COLO668 (cell line): Measurements from ENCODE around the gene STK32C.
A peak's percentile ranks its signal among the peaks of the same experiment; 100 is the strongest.

ENCODE experiments used
- DNase-seq: peaks from one replicate; lab custom pipeline; 2025; ENCODE audit not compliant: unreplicated experiment; lab: John Stamatoyannopoulos, UW

Gene STK32C

DNA sequence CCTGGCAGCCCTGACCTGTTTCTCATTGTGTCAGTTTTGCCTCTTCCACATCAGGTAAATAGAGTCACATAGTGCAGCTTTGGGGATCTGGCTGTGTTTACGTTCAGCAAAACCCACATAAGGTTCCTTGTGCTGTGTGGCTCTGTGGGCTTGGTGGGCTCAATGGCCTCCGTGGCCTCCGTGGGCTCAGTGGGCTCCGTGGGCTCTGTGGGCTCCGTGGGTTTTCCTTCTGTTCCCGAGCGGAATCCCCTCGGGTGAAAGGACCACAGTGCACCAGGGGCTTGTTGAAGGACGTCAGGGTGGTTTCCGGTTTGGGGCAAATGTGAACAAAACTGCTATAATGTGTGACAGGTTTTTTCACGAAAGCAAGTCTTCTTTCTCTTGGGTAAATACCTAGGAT lies 133.5 kb downstream of the STK32C start:
- DNase-seq, result no peak

DNA sequence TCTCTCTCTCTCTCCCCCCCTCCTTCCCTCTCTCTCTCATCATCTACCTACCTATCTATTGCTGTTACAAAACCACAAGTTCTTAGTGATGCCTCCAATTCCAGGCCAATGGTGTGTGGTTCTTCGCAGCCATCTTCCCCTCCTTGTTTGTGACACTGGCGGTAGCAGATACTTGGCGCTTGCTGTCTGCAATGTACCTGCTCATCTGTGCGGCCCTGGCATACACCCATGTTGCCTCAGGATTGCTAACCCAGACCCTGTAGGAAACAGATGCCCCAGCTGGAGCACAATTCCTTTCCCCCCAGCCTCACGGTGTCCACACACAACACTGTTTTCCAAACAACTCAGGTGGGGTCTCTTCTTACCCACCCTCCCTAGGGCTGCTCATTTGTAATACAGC lies 134.6 kb downstream of the STK32C start:
- DNase-seq, result no peak

DNA sequence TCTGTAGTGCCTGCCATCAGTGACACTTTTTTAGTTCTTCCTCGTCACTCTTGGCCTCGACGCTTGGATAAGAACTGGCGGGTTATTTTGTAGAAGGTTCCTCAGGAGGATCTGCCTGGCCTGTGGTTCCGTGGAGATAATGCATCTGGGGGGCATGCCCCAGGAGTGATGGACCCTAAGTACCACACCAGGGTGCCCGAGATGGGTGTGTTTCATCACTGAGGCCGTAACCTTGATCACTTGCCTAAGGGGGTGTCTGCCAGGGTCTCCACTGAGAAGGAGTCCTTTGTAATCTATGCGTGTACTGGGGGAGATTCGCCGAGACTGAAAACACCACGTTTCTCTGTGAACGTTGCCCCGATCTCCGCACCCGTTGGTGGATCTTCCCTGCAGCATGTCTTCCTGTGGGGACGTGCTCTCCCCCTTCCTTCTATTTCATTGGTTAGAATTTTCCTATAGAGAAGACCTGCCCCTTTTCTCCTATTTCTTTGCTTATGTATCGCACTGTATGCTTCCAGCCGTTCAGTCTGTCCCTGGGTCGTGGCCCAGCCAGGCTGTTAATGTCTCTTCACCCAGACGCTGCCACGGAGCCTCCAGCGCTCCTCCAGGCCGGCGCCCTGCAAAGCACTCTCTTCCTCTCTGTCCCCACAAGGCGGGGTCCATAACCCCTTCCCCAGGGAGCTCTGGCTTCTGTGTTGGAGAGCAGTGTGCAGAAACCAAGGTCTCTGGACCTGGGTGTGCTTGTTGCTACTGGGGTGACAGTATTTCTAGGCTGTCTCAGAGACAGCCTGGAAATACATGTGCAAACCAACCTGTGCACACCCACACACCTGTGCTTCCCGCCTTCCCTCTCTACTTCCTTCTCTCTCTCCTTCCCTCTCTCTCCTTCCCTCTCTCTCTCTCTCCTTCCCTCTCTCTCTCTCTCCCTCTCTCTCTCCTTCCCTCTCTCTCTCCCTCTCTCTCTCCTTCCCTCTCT lies 135.4 kb downstream of the STK32C start:
- no peak for DNase-seq

DNA sequence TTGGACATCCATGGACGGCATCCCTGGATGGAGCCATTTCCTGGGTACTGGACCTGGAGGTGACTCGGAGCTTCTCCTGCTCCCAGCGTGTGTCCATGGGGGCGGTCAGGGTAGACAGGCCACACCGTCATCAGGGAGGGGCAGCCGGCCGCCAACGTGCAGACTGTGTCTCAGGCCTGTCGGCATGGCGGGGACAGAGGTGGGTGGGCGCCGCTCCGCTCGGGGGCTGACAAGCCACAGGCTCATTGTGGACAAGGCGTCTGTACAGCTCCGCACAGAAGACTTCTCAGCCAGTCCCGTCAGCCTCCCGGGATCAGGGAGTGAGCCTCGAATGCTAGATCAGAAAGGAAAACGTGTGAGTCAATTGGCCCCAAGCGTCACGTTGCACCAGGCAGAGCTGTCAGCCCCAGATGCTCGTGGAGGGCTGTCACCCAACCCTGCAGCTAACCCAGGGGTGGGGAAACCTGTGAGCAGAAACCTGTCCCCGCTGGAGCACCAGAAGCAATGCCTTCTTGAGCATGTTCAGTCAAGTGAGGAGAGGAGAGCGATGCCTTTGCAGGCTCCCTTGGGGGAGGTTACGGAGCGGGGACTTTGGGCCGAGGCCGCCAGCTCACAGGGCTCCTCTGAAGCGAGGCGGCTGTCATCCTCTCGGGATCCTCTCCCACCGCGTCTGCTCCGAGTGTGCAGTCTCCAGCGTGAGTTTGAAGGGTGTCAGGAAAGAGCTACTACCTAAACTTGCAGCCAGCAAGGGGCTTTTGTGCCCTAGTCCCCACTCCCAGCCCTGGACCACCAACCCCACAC lies 137.0 kb downstream of the STK32C start:
- no peak for DNase-seq

DNA sequence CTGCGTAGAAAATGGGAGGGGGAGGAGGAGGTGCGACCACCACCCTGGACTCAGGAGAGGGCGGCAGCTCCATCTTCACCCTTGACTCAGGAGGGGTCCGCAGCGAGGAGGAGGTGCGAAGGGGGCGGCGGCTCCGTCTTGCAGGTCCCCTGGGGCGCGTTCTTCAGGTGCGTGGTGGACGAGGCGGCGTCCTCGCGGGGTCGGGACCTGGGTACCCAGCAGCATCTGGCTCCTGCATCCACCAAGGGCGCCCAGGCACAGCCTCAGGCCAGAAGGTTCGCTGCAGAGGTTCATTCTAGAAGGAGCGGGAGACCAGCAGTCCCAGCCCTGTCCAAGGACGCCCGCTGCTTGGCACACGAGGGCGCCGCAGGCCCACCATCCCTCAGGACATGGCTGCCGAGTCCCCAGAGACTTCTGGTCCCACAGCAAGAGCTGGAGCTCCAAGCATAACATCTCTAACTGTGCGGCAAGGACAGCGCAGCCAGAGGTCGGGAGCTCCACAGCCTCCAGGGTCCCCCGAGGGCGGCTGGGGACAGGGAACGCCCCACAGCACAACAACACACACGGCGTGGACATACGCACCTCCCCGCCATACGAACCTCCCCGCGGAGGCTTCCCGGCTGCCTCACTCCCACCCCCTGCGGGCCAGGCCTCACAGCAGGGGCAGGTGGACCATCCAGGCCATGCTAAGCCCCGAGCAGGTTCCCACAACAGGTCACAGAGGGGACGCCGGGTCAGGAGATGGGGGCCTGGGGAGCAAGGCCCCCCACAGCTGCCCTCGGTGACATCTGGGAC lies 137.8 kb downstream of the STK32C start:
- peak; percentile 6 for DNase-seq

DNA sequence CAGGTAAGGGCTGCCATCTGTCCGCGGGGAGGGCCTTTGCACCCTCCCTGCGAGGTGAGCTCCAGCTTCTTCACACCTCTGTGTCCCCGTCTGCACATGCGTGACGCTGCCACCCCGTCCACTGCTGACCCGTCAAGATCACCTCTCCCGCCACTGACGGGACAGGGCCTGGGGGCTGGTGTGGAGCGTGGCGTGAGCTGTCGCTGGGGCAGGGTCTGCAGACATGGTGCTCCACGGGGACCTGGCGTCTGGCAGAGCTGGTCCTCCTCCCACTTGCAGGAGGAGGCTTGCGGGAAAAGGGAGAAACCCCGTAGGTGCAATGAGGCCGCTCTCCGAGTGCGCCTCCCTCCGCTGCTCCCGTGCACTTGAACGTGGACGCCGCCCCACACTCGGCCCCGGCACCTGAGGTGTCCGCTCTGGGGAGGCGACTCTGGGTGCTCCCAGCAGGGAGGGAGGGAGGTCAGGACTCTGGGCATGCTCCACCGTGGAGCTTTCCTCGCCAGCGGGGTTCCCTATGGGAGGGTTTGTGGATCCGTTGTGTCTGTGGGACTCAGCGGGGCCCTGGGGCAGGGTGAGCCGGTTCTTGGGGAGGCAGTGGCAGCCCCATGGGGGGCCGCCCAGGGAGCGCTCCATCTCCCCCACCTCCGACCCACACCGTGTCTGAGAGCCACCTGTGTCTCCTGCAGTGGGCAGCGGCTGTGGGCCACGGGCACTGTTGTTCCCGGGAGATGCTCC lies 138.6 kb downstream of the STK32C start:
- no peak for DNase-seq

DNA sequence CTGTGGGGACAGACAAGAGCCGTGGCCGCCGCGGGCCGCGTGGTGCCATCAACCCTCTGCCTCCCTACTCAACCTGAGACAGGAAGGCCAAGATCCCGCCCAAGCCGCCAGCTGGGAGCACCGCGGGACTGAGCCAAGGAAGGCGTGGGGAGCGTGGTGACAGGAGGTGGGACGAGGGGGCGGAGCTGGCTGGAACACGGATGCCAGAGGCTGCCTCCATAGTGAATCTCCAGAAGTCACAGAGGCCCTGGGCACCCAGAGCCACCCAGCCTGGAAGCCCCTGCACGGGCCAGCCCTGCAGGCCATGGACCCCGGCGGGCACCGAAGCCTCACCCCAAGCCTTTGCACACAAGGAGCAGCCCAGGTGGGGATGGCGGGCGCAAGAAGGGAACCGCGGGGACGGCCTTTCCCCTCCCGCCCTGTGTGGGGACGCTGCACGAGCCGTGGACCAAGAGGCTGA lies 139.1 kb downstream of the STK32C start:
- DNase-seq, result no peak

DNA sequence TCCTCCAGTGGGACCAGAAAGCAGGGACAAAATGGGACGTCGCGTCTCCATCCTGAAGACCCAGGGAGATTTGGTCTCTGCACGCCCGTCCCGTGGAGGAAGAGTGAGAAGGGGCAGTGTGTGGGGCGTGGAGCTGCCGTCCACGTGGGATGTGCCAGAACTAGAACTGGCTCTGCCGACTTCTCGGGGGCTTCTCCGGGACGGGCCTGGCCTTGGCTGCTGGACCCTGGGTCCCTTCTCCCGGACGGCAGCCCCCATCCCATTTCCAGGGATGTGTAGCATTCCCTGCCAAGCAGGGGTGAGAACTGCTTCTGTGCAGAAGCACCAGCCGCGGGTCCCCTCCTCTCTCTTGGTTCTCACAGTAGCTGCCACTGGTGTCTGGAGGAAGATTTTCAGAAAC lies 139.8 kb downstream of the STK32C start:
- no peak for DNase-seq

DNA sequence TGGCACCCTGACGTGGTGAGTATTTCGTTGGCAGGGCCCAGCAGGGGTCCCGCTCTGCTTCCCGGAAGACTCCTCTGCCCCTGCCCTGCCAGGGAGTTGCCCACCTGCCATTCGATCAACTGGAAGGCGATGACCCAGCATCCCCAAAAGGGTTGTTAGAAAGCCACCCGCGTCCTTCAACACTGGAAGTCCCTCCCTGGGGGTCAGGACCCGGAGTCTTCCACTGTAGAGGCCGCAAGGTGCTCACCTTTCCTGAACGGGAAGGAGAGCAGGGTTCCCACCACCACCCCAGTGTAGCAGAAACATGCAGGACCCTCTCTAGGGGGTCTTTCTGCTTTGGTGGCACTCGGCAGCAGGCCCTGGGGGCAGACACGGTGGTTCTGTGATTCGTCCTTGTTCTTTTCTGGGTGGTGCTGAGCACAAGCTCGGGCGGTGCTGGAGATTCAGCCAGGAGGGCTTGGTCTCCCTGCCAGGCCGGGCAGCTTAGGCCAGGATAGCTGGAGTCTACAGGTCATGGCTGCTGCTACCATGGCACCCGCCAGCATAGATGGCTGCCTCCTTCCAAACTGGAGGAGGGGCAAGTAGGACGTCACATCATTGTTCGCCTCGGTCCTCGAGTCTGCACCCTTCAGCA lies 140.6 kb downstream of the STK32C start:
- no peak for DNase-seq

DNA sequence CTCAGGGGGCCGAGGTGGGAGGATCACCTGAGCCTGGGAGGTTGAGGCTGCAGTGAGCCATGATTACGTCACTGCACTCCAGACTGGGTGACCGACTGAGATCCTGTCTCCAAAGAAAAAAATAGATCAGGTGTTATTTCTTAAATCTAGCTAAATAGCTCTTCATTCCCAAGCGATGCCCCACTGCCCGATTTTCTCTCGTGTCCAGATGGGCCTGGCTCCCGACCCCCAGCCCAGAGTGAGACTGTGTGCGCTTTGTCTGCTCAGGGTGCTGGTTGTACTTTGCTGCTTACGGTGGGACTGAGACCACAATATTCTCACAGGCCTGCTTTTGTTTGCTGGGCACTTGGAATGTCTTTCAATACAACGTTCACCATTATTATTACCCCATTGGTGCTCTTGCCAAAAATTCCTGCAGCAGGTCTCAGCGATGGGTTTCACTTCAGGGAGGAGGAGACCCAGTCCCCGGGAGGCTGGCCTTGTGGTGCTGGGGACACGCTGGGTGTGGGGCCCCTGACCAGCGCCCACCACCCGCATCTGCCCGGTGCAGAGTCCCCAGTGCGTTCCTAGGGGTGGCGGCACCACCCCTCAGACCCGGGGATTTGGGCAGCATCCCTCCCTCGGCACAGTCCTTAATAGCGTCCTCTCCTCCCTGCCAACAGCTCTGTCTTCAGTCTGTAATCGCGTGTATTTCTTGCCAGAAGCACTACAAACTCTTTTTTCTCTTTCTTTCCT lies 141.4 kb downstream of the STK32C start:
- DNase-seq, result no peak

DNA sequence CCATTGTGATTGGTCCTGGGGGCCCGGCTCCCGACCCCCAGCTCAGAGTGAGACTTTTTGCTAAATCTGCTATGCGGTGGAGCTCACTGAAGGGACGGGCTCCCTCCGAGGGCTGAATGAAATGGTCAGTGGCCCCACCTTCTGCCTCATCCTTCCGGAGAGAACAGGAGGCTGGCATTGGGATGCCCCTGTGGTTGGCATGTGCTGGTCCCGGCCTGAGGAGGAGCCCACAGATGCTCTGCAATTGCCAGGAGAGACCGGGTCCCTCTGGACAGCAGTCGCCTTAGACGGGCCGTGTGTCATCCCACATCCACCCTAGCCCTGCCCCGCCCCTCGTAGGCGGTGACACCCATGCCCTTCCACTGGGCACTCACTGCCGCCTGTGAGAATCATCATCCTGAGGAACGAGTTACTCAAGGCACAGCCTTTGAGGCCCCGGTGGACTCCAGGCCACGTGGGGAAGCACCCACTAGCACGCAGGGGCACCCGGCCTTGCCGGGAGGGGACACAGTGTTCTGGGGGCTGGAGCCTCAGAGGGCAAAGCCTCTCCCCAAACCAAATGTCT lies 142.3 kb downstream of the STK32C start:
- DNase-seq, result no peak

DNA sequence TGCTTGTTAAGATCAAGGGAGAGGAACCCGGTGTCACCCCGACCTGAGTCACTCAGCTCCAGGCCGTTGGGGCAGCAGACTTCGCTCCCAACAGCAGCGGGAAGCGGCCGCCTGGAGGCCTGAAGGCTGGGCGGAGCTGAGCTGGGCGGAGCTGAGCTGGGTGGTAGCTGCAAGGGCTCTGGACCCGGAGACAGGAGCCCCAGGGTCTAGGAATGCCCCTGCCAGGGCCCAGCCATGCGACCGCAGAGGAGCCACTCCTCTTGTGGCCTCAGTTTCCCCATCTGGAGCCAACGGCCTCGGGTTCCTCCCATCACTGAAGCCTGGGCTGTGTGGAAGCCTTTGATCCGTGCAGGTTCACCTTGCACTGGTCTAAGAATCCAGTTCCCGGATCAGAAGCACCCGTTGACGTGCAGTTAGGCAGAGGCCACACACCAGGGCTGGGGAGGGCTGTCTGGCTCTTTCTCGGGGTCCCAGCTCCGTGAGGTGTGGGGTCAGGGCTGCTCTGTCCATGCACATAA lies 142.9 kb downstream of the STK32C start:
- peak; percentile 14 for DNase-seq

DNA sequence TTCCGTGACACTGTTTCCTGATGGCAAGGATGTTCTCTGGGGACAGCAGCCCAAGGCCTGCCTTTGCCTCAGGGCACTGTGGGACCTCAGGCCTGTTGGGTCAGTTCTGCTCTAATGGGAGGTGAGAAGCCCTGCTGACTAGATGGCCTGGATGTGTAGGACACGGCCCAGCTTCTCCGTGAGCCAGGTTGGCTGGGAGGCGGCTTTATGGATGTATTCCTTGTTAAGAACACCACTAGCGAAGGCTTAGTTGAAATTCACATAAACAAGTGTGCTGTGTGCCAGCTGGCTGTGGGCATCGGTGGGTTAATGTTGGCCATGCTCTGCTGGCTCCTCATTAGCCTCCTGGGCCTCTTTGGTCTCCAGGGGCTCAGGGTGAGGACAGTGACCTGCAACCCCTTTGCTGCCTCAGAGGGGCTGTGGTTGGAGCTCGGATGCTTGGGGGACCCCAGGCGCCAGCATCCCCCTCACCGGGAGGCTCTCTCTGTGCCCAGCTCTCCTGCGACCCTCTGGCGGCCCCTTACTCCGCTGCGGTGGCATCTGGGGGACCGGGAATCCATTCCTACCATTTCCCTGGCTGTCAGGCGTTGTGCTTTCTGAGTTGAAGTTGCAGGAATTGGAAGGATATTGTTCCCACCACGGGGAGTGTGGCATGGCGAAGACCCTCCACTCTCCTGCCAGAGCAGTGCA lies 143.8 kb downstream of the STK32C start:
- DNase-seq, result no peak

DNA sequence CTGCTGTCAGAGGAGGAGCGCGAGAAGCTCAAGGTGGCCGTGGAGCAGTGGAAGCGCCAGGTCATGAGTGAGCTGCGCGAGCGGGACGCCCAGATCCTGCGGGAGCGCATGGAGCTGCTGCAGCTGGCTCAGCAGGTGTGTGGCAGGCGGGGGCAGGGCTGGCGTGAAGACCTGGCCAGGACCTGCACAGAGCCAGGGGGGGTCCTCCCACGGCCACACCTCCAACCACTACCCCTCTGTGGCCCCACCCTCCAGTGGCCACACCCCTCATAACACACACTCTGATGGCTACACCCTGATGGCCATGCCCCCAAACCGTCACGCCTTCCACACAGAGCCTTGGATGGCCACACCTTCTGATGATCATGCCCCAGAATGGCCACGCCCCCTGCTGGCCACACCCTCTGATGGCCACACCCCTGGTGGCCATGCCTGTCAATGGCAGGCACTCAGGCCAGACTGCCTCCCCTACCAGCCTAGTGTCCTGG lies 144.4 kb downstream of the STK32C start:
- DNase-seq, result peak; percentile 72

DNA sequence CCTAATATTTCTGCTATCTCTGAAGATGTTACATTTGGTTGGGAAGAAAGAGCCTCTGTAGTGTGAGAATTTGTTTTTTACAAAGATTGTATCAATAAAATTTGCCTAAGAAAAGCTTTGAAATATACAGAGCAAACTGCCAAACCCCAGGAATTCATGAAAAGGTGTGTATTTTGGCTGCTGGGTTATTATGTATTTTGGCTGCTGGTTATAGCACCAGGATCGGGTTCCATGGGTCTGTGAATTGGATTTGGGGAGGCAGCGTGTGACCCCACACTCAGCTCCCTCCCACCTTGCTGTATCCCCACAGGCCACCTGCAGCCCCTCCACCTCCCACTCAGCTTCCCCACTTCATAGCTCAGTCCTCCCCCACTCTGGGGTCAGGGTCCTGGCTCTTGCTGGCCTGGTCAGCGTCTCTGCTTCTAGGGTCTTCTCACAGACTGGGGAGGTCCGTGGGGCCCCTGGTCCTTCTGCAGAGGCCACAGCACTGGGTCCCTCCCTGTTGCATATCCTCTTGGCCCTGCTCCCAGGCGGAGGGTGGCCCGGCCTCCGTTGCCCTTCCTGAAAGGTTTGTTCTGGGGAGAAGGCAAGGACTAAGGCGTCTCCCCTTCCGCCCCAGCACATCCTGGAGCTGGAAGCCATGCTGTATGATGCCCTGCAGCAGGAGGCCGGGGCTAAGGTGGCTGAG lies 145.0 kb downstream of the STK32C start:
- peak; percentile 41 for DNase-seq

DNA sequence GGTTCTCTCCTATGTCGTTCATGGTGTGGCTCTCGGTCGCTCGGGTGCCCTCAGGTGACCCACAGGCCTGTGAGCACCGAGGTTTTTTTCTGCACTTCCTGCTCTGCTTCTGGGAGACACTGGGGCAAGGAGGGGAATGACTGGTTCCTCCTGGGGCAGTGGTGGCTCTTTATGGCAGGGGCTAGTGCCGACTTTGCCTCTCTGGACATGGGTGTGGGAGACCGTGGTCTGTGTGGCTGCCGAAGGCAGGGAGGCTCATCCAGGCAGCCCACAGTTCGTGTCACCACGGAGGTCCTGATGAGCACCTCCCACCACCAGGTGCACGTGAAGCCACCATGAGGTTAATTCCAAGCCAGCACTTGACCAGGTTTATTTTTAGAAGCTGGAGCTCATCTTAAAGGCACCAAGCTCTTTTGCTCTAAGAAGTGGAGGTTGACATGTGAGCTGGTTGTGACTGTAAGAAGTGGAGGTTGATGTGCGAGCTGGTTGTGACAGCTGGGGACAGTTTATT lies 145.7 kb downstream of the STK32C start:
- DNase-seq, result peak; percentile 32
